ENCODE results near the gene ARSB. TPM values are rescaled to one million over a fixed set of nuclear protein-coding genes. Genes with fewer than 3 reads are reported as not detected.

Gene ARSB
- total RNA-seq, 1 donor from 2014 or later, result 14.3 TPM

- H3K36me3 ChIP-seq, result no peaks in the 10 kb centered on the region
- H3K27me3 ChIP-seq (ENCODE audit: low read depth), result peaks cover 6% of the 10 kb centered on the region
- peaks cover 11% of the 10 kb centered on the region for H3K4me1 ChIP-seq
- H3K27ac ChIP-seq (replicated peaks), result no peak overlapping the region
- peak overlapping the region; percentile 34 for H3K4me3 ChIP-seq
- no peaks in the 10 kb centered on the region for H3K9me3 ChIP-seq (replicated peaks)
- peak; percentile 29 for DNase-seq
- intact Hi-C loops (cut with micrococcal nuclease), result loop anchor here (5.0 to 10.0 kb wide), 2 partner anchors 111 to 444 kb away; no protein-coding TSS in a partner anchor
- peak; percentile 86 for TF ChIP-seq CTCF (IDR thresholded peaks at IDR 0.05; ENCODE audit: borderline replicate concordance)
Measured at GRCh38 chr5:79020861-79021561, 35.9 kb upstream of the ARSB start.

- Histone ChIP-seq H3K36me3 (no peaks in the 10 kb centered on the region), H3K9me3 (replicated peaks) (no peaks in the 10 kb centered on the region), H3K4me3 (no peak overlapping the region), H3K27ac (replicated peaks) (no peak overlapping the region), H3K4me1 (no peaks in the 10 kb centered on the region), H3K27me3 (ENCODE audit: low read depth) (peaks cover 8% of the 10 kb centered on the region)
- intact Hi-C loops (cut with micrococcal nuclease), result no loop called here
- no peak for DNase-seq
- no peak for TF ChIP-seq CTCF (IDR thresholded peaks at IDR 0.05; ENCODE audit: borderline replicate concordance)
Measured at GRCh38 chr5:79014631-79015030, 29.5 kb upstream of the ARSB start.

- DNase-seq, result no peak
- no peaks in the 10 kb centered on the region for H3K4me1 ChIP-seq
- peaks cover 8% of the 10 kb centered on the region for H3K27me3 ChIP-seq (ENCODE audit: low read depth)
- no peak overlapping the region for H3K27ac ChIP-seq (replicated peaks)
- intact Hi-C loops (cut with micrococcal nuclease), result no loop called here
- no peaks in the 10 kb centered on the region for H3K36me3 ChIP-seq
- no peaks in the 10 kb centered on the region for H3K9me3 ChIP-seq (replicated peaks)
- TF ChIP-seq CTCF (IDR thresholded peaks at IDR 0.05; ENCODE audit: borderline replicate concordance), result no peak
- H3K4me3 ChIP-seq, result no peak overlapping the region
Measured at GRCh38 chr5:79011869-79012268, 26.8 kb upstream of the ARSB start.

GRCh38 chr5:79011219-79011836 is 26.2 kb upstream of the ARSB start:
- Histone ChIP-seq H3K27me3 (ENCODE audit: low read depth) (peaks cover 8% of the 10 kb centered on the region), H3K4me1 (no peaks in the 10 kb centered on the region), H3K36me3 (no peaks in the 10 kb centered on the region), H3K9me3 (replicated peaks) (no peaks in the 10 kb centered on the region), H3K27ac (replicated peaks) (no peak overlapping the region), H3K4me3 (no peak overlapping the region)
- no peak for DNase-seq
- no peak for TF ChIP-seq CTCF (IDR thresholded peaks at IDR 0.05; ENCODE audit: borderline replicate concordance)
- intact Hi-C loops (cut with micrococcal nuclease), result no loop called here

- Histone ChIP-seq H3K4me3 (no peak overlapping the region), H3K9me3 (replicated peaks) (no peaks in the 10 kb centered on the region), H3K4me1 (no peaks in the 10 kb centered on the region), H3K36me3 (no peaks in the 10 kb centered on the region), H3K27me3 (ENCODE audit: low read depth) (peaks cover 2% of the 10 kb centered on the region), H3K27ac (replicated peaks) (no peak overlapping the region)
- DNase-seq, result no peak
- no peak for TF ChIP-seq CTCF (IDR thresholded peaks at IDR 0.05; ENCODE audit: borderline replicate concordance)
- intact Hi-C loops (cut with micrococcal nuclease), result no loop called here
Measured at GRCh38 chr5:79008362-79008761, 23.3 kb upstream of the ARSB start.

All from left ventricle myocardium inferior (tissue), 1 donor.